Muscle of leg (tissue), 11 donors: ENCODE results near the gene INPP4B. TPM values are rescaled to one million over a fixed set of nuclear protein-coding genes. Genes with fewer than 3 reads are reported as not detected.

Source experiments
- DNase-seq: peaks from one replicate; pipeline ENCODE4 v3.0.0; 2013
- H3K27ac ChIP-seq: one replicate; pipeline ENCODE4 v1.5.1; 2013; ENCODE audit warnings: mild to moderate bottlenecking, low read length, control low read depth
- H3K27me3 ChIP-seq: one replicate; pipeline ENCODE4 v1.6.1; 2013; ENCODE audit warnings: low read length; ENCODE audit not compliant: control insufficient read depth, insufficient read depth
- H3K36me3 ChIP-seq: one replicate; pipeline ENCODE4 v1.6.1; 2013; ENCODE audit warnings: low read length; ENCODE audit not compliant: control insufficient read depth, insufficient read depth
- H3K4me1 ChIP-seq: one replicate; pipeline ENCODE4 v1.6.1; 2013; ENCODE audit warnings: low read length; ENCODE audit not compliant: control insufficient read depth, insufficient read depth
- H3K4me3 ChIP-seq: one replicate; pipeline ENCODE4 v1.5.1; 2013; ENCODE audit warnings: low read length, control low read depth
- H3K9me3 ChIP-seq: replicated peaks from 2 replicates; pipeline ENCODE4 v1.6.1; 2013; ENCODE audit warnings: low read depth, low read length; ENCODE audit not compliant: control insufficient read depth
- WGBS: methylation state at CpG from one replicate; pipeline ENCODE4 v1.1.5; 2013; ENCODE audit warnings: missing lambda C conversion rate; ENCODE audit not compliant: insufficient coverage; 5-methylcytosine and 5-hydroxymethylcytosine counted together
- polyA plus RNA-seq, 8 donors: library from polyadenylated mRNA; unstranded; fragments of 120-200 nt; gene quantifications; one replicate each; pipeline versions ENCODE4 v1.2.1 to v1.2.3, GENCODE V29; 2013; ENCODE audit warnings: inconsistent platforms in 1 of 8, low replicate concordance in 1 of 8; ENCODE audit not compliant: insufficient read length in 8 of 8, insufficient read depth in 1 of 8
- total RNA-seq: library from RNA; stranded (reverse); fragments of 120-200 nt; gene quantifications from one replicate; pipeline ENCODE4 v1.2.4, GENCODE V29; 2013

Gene INPP4B
- total and polyA plus RNA-seq, 9 donors = 15.7 to 55.1 (median 30.6) TPM

DNA sequence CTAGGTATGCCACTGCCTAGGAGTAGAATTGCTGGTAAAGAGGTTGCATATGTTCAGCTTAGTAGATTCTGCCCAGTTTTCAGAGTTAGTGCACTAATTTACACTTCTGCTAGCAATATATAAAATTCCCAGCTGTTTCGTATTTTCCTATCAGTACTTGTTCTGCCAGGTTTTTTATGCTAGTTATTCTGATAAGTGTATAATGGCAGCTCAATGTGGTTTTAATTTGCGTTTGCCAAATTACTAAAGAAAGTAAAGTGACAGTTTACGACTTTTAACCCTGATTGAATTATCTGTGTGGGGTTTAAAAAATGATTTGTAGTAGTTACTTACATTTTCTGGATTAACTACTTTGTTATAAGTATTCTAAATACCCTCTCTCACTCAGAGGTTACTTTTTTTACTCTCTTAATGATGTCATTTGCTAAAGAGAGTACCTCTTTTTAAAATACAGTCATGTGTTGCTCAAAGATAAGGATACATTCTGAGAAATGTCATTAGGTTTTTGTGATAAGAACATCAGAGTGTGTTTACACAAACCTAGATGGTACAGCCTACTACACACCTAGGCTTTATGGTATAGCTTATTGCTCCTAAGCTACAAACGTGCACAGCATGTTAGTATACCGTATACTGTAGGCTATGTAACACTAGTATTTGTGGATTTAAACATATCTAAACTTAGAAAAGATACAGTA, 846.5 kb downstream of the INPP4B start:
- Histone ChIP-seq H3K27ac (no peak overlapping the region), H3K4me3 (no peak overlapping the region), H3K36me3 (no peaks in the 10 kb centered on the region), H3K4me1 (no peaks in the 10 kb centered on the region), H3K27me3 (no peaks in the 10 kb centered on the region), H3K9me3 (no peaks in the 10 kb centered on the region)
- WGBS = no CpG with 5 or more reads among the region's 5 CpGs
- DNase-seq = no peak

DNA sequence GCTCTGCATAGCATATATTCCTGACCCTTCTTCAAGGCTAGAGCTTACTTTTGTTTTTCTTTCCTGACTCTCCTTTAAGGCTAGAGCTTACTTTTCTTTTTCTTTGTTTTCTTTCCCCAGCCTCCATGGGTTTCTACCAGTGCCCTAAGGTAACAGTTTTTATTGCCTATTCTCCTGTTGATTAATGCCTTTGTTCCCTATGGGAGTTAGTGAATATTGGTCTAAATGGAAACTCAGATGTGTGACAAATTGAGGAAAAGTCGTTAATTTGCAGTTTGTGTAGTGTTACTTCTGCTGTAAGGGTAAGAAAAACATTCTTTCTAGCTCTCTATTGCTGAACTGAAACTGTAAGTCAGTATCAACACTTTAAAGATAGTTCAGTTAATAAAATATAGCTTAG, 851.0 kb downstream of the INPP4B start:
- no peaks in the 10 kb centered on the region for H3K27me3 ChIP-seq
- no peak overlapping the region for H3K27ac ChIP-seq
- no peaks in the 10 kb centered on the region for H3K36me3 ChIP-seq
- H3K4me3 ChIP-seq = no peak overlapping the region
- no peaks in the 10 kb centered on the region for H3K4me1 ChIP-seq
- no peaks in the 10 kb centered on the region for H3K9me3 ChIP-seq
- WGBS = no CpG with 5 or more reads among the region's 1 CpG
- no peak for DNase-seq

DNA sequence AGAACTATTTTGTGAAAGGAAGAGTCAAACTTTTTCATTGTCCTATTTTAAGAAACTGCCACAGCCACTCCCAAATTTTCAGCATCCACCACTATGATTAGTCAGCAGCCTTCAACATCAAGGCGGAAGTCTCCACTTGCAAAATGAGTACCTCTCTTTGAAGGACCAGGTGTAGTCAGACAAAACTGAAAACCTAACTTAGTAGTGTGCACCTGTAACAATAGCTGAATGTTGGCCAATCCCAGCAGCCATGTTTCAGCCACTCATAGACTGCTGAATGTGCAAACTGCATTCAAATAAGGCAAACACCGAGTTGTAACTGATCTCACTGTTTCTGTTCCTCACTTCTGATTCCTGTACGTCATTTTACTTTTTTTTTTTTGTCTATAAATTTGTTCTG, 868.7 kb downstream of the INPP4B start:
- 79% methylated on average over 2 of the region's 3 CpGs for WGBS
- peaks cover 5% of the 10 kb centered on the region for H3K9me3 ChIP-seq
- DNase-seq = no peak

More for the DNA sequence above, 868.7 kb downstream of the INPP4B start:
- no peaks in the 10 kb centered on the region for H3K27me3 ChIP-seq
- no peaks in the 10 kb centered on the region for H3K4me1 ChIP-seq
- no peaks in the 10 kb centered on the region for H3K36me3 ChIP-seq
- no peak overlapping the region for H3K4me3 ChIP-seq
- no peak overlapping the region for H3K27ac ChIP-seq
